Mesenteric fat pad (tissue), 1 donor: ENCODE data around the gene ISCU. TPM values are rescaled to one million over a fixed set of nuclear protein-coding genes. Genes with fewer than 3 reads are reported as not detected.
"Not testable (repeated sequence)": the region's sequence is repeated elsewhere in the genome, so short reads cannot be mapped to it uniquely, and the experiment has no call there.

Source experiments
- DNase-seq: peaks from one replicate; pipeline ENCODE4 v3.0.0-alpha.2; 2020; ENCODE audit warnings: low spot score
- total RNA-seq: library from RNA; stranded (reverse); fragmentation: NEBNext Ultra II Directional; extraction: Animal tissue kit (Norgen Biotek cat#: 25700); gene quantifications from one replicate; pipeline ENCODE4 v1.2.1, GENCODE V29; 2021
- donor health status: DM: yes; HTN: yes; CAD: no.

The ISCU gene
- total RNA-seq, 1 donor from 2014 or later: 156 TPM

- peak; percentile 65 for DNase-seq
Observed at GRCh38 chr12:108568338-108569154, 6.2 kb downstream of the ISCU start.

DNA sequence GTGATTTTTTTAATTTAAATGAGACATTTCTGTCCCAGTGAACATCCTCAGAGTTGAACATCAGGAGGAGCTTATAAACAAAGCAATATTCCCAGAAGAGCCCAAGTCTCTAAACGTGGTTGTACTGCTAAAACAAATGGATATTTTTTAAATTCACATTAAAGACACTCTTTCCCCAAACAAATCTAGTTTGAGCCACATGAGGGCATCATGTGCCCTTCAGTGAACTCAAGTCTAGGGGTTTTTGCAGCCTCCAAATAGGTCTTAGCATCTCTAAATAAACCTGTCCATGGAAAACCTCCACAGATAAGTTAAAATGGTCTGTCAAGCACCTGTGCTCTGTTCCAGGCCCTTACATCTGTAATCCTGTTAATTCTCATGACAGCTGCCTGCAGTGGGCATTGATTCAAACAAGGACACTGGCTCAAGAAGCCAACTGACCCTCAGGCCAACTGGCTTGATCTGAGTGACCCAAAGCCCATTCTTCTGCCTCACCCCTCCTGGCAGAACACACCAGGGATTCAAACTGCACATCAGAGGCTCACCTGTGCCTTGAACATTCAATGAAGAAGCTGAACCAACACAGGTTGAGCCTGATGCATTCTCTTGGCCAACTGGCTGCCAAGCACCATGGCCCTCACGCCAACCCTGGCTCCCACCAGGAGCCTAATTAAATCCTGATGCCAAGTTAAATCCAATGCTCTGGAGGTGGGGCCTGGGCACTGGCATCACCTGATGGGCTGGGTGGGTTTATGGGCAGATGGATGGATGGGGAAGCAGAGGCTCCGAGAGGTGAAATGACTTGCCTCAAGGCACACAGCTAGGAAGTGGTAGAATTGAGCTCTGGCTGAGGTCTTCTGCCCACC, 8.6 kb downstream of the ISCU start:
- peak; percentile 59 for DNase-seq

DNA sequence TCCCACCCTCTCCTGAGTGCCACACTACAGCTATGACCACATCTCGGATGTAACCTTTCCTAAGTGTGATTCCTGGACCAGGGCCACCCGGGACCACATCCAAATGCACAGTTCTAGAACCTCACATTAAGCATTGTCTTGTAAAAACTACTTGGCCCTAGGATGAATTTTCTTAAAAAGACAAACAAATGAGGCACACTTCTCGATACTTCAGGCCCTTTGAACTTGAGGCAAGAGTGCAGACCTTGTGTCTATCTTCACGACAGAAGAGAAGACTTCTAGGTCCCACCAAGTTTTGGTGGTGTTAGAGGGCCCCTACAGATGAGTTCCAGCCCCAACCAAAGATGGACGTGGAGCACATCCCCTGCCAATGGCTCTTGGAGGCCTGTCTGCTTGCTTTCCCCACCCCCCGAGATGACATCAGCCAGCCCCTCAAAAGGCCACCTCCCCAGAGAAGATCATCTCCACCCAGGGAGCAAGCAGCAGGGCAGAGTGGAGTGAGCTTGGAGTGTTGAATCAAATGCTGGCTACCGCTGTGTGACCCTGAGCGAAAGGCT, 9.3 kb downstream of the ISCU start:
- no peak for DNase-seq

DNA sequence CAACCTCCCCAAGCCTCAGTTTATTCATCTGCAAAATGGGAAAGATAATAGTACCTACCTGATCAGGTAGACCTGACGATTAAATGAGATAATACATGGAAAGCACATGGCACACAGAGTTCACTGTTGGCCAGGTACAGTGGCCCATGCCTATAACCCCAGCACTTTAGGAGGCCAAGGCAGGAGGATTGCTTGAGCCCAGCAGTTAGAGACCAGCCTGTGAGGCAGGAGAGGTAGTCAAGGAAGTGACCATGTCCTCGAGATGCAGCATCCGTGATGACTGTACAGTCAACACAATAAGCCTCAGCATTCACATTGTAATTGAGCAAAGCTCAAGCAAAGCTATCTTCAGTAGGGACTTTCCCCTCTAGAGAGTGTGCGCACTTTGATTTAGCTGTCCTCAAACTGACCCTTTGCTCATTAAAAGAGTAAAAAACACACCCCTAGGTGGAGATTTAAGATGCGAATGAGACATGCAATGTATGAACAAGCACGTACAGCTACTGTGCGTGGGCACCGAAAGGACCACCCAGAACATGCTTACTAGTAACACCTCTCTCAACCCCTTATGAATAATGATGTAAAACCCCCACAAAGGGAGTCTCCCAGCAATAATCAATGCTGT, 9.9 kb downstream of the ISCU start:
- peak; percentile 20 for DNase-seq

DNA sequence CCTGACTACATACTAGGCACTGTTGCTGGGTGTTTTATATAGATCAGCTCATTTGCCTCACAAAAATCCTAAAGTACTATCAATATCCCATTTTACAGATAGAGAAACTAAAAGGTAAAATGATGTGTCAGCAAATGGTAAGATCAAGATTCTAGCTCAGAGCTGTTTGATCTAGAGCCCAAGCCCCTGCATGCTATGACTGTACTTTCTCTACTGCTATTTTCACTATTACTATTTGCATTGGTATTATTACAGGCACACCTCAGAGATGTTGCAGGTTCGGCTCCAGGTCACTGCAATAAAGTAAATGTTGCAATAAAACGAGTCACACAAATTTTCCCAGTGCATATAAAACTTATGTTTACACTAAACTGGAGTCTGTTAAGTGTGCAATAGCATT, 10.9 kb downstream of the ISCU start:
- no peak for DNase-seq

GRCh38 chr12:108574276-108574675, 11.9 kb downstream of the ISCU start:
- DNase-seq: not testable (repeated sequence)

- peak; percentile 22 for DNase-seq
Observed at GRCh38 chr12:108575199-108575912, 13.0 kb downstream of the ISCU start.

GRCh38 chr12:108576660-108577234, 14.4 kb downstream of the ISCU start:
- peak; percentile 57 for DNase-seq

DNA sequence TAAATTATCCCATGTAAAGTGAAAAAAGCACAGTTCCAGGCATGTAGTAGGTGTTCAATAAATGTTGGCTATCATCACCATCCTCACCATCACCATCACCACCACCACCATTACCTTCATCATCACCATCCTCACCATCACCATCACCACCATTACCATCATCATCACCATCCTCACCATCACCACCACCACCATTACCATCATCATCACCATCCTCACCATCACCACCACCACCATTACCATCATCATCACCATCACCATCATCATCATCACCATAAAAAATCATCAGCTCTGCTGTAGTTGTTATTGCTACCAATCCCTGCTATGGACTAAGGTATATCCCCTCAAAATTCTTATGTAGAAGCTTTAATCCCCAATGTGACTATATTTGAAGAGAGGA, 15.1 kb downstream of the ISCU start:
- no peak for DNase-seq

- no peak for DNase-seq
Observed at GRCh38 chr12:108578264-108578663, 15.9 kb downstream of the ISCU start.

GRCh38 chr12:108578813-108579212, 16.4 kb downstream of the ISCU start:
- peak; percentile 53 for DNase-seq

- DNase-seq: peak; percentile 85
Observed at GRCh38 chr12:108580531-108580930, 18.1 kb downstream of the ISCU start.

DNA sequence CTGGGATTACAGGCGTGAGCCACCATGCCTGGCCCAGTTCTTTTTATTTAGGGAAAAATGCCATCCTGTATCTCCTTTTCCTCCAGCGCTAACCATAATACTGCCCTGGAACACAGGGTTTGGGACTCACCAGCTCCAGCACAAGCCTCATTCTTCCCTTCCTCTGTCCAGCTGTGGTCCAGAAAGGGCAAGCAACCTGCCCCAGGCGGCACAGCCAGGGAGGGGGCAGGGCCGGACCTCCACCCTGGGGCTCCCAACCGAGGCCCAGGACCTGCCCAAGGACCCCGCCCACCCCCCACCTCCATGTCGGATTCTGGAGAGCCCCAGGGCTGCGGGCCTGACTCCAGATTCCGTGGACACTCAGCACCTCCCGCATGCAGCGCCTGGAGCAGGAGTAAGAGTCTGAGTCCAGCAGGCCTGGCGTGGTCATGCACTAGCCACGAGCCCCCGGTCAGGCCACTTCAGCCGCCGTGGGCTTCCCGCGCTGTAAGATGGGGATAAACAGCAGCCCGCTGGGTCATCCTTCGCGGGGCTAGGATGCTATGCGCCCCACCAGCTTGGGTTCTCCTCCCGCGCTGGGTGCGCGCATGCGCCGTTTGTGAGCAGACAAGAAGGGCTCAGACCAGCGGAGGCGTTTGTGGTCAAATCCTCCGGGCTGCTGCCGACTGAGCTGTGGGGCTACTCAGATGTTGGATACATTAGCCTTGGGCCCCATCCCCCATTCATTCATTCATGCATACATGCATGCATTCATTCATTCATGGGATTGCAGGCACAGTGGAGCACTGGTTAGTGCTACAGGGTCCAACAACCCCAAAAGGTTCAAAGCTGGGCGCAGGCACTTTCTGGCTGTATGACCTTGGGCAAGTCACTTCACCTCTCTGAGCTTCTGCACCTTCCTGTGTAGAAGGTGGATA, 19.2 kb downstream of the ISCU start:
- DNase-seq: no peak

- DNase-seq: no peak
Observed at GRCh38 chr12:108582509-108582908, 20.1 kb downstream of the ISCU start.

DNA sequence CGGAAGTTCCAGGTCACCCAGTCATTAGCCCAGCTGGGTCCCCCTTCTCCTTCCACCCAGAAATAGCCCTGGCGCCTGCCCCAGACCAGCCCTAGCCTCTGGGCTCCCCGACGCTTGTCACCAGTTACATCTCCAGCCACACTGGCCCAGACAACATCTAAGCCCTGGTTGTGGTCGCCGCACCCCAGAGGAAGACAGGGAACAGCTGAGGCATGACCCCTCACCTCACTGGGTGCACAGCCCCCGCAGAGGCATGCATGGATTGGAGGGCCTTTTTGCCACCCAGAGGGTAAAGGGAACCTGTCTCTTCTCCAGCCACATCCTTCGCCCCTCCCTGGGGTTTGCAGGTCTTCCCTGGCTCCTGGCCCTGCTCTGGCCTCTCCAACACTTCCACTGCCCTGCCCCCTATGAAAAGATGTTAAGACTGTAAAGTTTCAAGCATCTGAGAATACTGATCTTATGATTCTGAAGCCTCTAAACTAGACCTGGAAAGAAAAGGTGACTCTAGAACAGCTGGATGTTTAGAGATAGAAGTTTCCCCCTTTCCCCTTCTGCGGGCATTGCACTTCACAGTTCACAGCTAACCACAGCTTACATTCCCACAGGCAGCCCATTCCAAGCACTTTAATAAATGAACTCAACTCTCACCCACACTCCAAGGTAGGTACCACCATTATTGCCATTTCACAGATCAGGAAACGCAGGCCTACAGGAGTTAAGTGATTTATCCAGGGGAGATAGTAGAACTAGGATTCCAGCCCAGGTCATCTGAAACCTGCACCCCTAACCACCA, 20.8 kb downstream of the ISCU start:
- DNase-seq: no peak

DNA sequence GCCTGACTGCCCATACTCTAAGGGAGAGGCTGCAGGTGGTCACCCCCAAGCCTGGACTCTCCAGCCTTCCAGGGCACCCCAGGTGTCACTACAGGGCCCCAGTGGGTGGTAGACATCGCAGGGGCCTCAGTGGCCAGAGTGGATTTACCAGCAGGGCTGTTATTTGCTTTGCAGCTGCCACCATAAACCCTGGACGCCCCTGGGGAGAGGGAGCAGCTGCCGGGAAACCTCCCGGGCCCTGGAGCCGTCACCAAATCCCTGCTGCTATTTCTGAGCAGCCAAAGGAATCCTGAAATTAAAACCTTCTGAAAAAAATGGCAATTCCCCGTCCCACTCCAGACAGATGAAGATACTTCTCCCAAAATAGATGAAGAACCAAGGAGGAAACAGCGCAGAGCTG, 21.6 kb downstream of the ISCU start:
- DNase-seq: no peak

- no peak for DNase-seq
Observed at GRCh38 chr12:108584456-108585065, 22.2 kb downstream of the ISCU start.

DNA sequence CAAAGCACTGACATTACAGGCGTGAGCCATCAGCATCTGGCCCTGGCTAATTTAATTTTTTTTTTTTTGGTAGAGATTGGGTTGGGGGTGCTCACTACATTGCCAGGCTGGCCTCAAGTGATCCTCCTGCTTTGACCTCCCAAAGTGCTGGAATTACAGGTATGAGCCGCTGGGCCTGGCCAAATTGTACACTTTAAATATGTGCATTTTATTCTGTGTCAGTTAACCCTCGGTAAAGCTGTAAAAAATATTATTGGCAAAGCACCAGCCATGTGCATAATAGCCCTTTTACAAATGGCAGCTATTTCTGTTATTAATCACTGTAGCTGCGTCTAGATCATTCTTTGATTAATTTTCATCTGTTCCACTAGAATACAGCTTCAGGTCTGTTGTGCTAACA, 23.5 kb downstream of the ISCU start:
- no peak for DNase-seq
